ENCODE results near the gene MTG2.
A peak's percentile ranks its signal among the peaks of the same experiment; 100 is the strongest.

The MTG2 gene

GRCh38 chr20:62134735-62135231 is 48.0 kb upstream of the MTG2 start:
- Histone ChIP-seq H3K36me3 (ENCODE audit: control insufficient read depth in 1 of 2, insufficient read depth in 2 of 2, low read depth in 1 of 2, low read length in 2 of 2) (peaks cover 92 to 96% of the 10 kb centered on the region in 2 experiments), H3K27me3 (ENCODE audit: control insufficient read depth in 1 of 2, insufficient read depth in 1 of 2, low read length in 2 of 2) (no peaks in the 10 kb centered on the region), H3K4me1 (ENCODE audit: control insufficient read depth, insufficient read depth, low read depth, low read length) (peaks cover 9% of the 10 kb centered on the region), H3K4me3 (ENCODE audit: insufficient read depth in 1 of 2, low read depth in 1 of 2, low read length in 2 of 2) (no peak overlapping the region), H4K8ac (ENCODE audit: low read length) (no peak overlapping the region), H2BK15ac (ENCODE audit: low read depth, poor library complexity, severe bottlenecking) (no peak overlapping the region), H3K4me2 (ENCODE audit: low read length, poor library complexity, severe bottlenecking) (no peak overlapping the region), H3K9me3 (ENCODE audit: control insufficient read depth, low read length) (no peaks in the 10 kb centered on the region), H2AFZ (ENCODE audit: low read depth, low read length) (no peak overlapping the region), H4K91ac (ENCODE audit: low read length) (no peak overlapping the region), H3K4ac (ENCODE audit: low read depth in 1 of 2, low read length in 2 of 2) (no peak overlapping the region), H2BK12ac (ENCODE audit: low read length in 2 of 2) (peak overlapping the region in 1 of 2 experiments; percentile 60), H3K18ac (ENCODE audit: low read depth in 1 of 2, low read length in 2 of 2) (no peak overlapping the region), H3K23ac (ENCODE audit: low read length in 2 of 2) (no peak overlapping the region), H3K79me1 (replicated peaks; ENCODE audit: low read length, poor library complexity, severe bottlenecking) (peaks cover 54% of the 10 kb centered on the region), H2AK5ac (ENCODE audit: low read length, severe bottlenecking) (no peak overlapping the region), H3K27ac (ENCODE audit: low read length, poor library complexity, severe bottlenecking) (no peak overlapping the region), H2BK120ac (ENCODE audit: low read depth, low read length) (no peak overlapping the region), H3K14ac (ENCODE audit: low read length in 2 of 2) (no peak overlapping the region), H2BK5ac (ENCODE audit: low read depth, low read length, poor library complexity, severe bottlenecking) (no peak overlapping the region), H3K9ac (ENCODE audit: low read length) (peak overlapping the region; percentile 46)
- peak; percentile 36 for DNase-seq
- 84% methylated on average over 9 of the region's 11 CpGs for WGBS

- no peak overlapping the region for H2AK5ac ChIP-seq (ENCODE audit: low read length, severe bottlenecking)
- no peak overlapping the region for H3K23ac ChIP-seq (ENCODE audit: low read length in 2 of 2)
- peaks cover 10% of the 10 kb centered on the region for H3K4me1 ChIP-seq (ENCODE audit: control insufficient read depth, insufficient read depth, low read depth, low read length)
- H3K4me3 ChIP-seq (ENCODE audit: insufficient read depth in 1 of 2, low read depth in 1 of 2, low read length in 2 of 2) = no peak overlapping the region
- no peak overlapping the region for H3K4me2 ChIP-seq (ENCODE audit: low read length, poor library complexity, severe bottlenecking)
- peaks cover 86 to 96% of the 10 kb centered on the region in 2 experiments for H3K36me3 ChIP-seq (ENCODE audit: control insufficient read depth in 1 of 2, insufficient read depth in 2 of 2, low read depth in 1 of 2, low read length in 2 of 2)
- peak overlapping the region; percentile 46 for H3K9ac ChIP-seq (ENCODE audit: low read length)
- no peak overlapping the region for H2BK5ac ChIP-seq (ENCODE audit: low read depth, low read length, poor library complexity, severe bottlenecking)
- H3K14ac ChIP-seq (ENCODE audit: low read length in 2 of 2) = no peak overlapping the region
- no peak overlapping the region for H2BK120ac ChIP-seq (ENCODE audit: low read depth, low read length)
- H3K18ac ChIP-seq (ENCODE audit: low read depth in 1 of 2, low read length in 2 of 2) = no peak overlapping the region
- H3K9me3 ChIP-seq (ENCODE audit: control insufficient read depth, low read length) = no peaks in the 10 kb centered on the region
- no peak overlapping the region for H4K91ac ChIP-seq (ENCODE audit: low read length)
- H2AFZ ChIP-seq (ENCODE audit: low read depth, low read length) = no peak overlapping the region
- no peaks in the 10 kb centered on the region for H3K27me3 ChIP-seq (ENCODE audit: control insufficient read depth in 1 of 2, insufficient read depth in 1 of 2, low read length in 2 of 2)
- peaks cover 47% of the 10 kb centered on the region for H3K79me1 ChIP-seq (replicated peaks; ENCODE audit: low read length, poor library complexity, severe bottlenecking)
- H2BK12ac ChIP-seq (ENCODE audit: low read length in 2 of 2) = no peak overlapping the region
- no peak overlapping the region for H4K8ac ChIP-seq (ENCODE audit: low read length)
- no peak overlapping the region for H3K4ac ChIP-seq (ENCODE audit: low read depth in 1 of 2, low read length in 2 of 2)
- over 99% methylated on average over 8 of the region's 8 CpGs for WGBS
- no peak for DNase-seq
- H3K27ac ChIP-seq (ENCODE audit: low read length, poor library complexity, severe bottlenecking) = no peak overlapping the region
- no peak overlapping the region for H2BK15ac ChIP-seq (ENCODE audit: low read depth, poor library complexity, severe bottlenecking)
Measured at GRCh38 chr20:62135573-62136266, 47.1 kb upstream of the MTG2 start.

GRCh38 chr20:62136283-62137091 is 46.3 kb upstream of the MTG2 start:
- H3K27me3 ChIP-seq (ENCODE audit: control insufficient read depth in 1 of 2, insufficient read depth in 1 of 2, low read length in 2 of 2) = no peaks in the 10 kb centered on the region
- 69% methylated on average over 6 of the region's 8 CpGs for WGBS

GRCh38 chr20:62137092-62137384 is 45.8 kb upstream of the MTG2 start:
- Histone ChIP-seq H4K8ac (ENCODE audit: low read length) (no peak overlapping the region), H3K9ac (ENCODE audit: low read length) (no peak overlapping the region), H3K79me1 (replicated peaks; ENCODE audit: low read length, poor library complexity, severe bottlenecking) (peaks cover 35% of the 10 kb centered on the region), H3K36me3 (ENCODE audit: control insufficient read depth in 1 of 2, insufficient read depth in 2 of 2, low read depth in 1 of 2, low read length in 2 of 2) (peaks cover 77 to 84% of the 10 kb centered on the region in 2 experiments), H2BK15ac (ENCODE audit: low read depth, poor library complexity, severe bottlenecking) (no peak overlapping the region), H3K4me3 (ENCODE audit: insufficient read depth in 1 of 2, low read depth in 1 of 2, low read length in 2 of 2) (no peak overlapping the region), H3K27ac (ENCODE audit: low read length, poor library complexity, severe bottlenecking) (no peak overlapping the region), H3K18ac (ENCODE audit: low read depth in 1 of 2, low read length in 2 of 2) (no peak overlapping the region), H3K4me1 (ENCODE audit: control insufficient read depth, insufficient read depth, low read depth, low read length) (peaks cover 18% of the 10 kb centered on the region), H2BK5ac (ENCODE audit: low read depth, low read length, poor library complexity, severe bottlenecking) (no peak overlapping the region), H2BK120ac (ENCODE audit: low read depth, low read length) (no peak overlapping the region), H2BK12ac (ENCODE audit: low read length in 2 of 2) (no peak overlapping the region), H3K4me2 (ENCODE audit: low read length, poor library complexity, severe bottlenecking) (no peak overlapping the region), H4K91ac (ENCODE audit: low read length) (no peak overlapping the region), H3K14ac (ENCODE audit: low read length in 2 of 2) (no peak overlapping the region), H2AFZ (ENCODE audit: low read depth, low read length) (no peak overlapping the region), H2AK5ac (ENCODE audit: low read length, severe bottlenecking) (no peak overlapping the region), H3K4ac (ENCODE audit: low read depth in 1 of 2, low read length in 2 of 2) (no peak overlapping the region), H3K23ac (ENCODE audit: low read length in 2 of 2) (no peak overlapping the region), H3K9me3 (ENCODE audit: control insufficient read depth, low read length) (no peaks in the 10 kb centered on the region), H3K27me3 (ENCODE audit: control insufficient read depth in 1 of 2, insufficient read depth in 1 of 2, low read length in 2 of 2) (no peaks in the 10 kb centered on the region)
- no peak for DNase-seq
- 93% methylated on average over 6 of the region's 6 CpGs for WGBS

More at GRCh38 chr20:62136283-62137091, 46.3 kb upstream of the MTG2 start:
- no peak overlapping the region for H3K9ac ChIP-seq (ENCODE audit: low read length)
- H3K27ac ChIP-seq (ENCODE audit: low read length, poor library complexity, severe bottlenecking) = no peak overlapping the region
- H3K23ac ChIP-seq (ENCODE audit: low read length in 2 of 2) = no peak overlapping the region
- H4K8ac ChIP-seq (ENCODE audit: low read length) = no peak overlapping the region
- peaks cover 16% of the 10 kb centered on the region for H3K4me1 ChIP-seq (ENCODE audit: control insufficient read depth, insufficient read depth, low read depth, low read length)
- peaks cover 40% of the 10 kb centered on the region for H3K79me1 ChIP-seq (replicated peaks; ENCODE audit: low read length, poor library complexity, severe bottlenecking)
- no peak overlapping the region for H2BK120ac ChIP-seq (ENCODE audit: low read depth, low read length)
- H2BK15ac ChIP-seq (ENCODE audit: low read depth, poor library complexity, severe bottlenecking) = no peak overlapping the region
- no peak overlapping the region for H3K4me3 ChIP-seq (ENCODE audit: insufficient read depth in 1 of 2, low read depth in 1 of 2, low read length in 2 of 2)
- no peaks in the 10 kb centered on the region for H3K9me3 ChIP-seq (ENCODE audit: control insufficient read depth, low read length)
- H2AFZ ChIP-seq (ENCODE audit: low read depth, low read length) = no peak overlapping the region
- no peak overlapping the region for H2BK12ac ChIP-seq (ENCODE audit: low read length in 2 of 2)
- no peak overlapping the region for H2AK5ac ChIP-seq (ENCODE audit: low read length, severe bottlenecking)
- no peak overlapping the region for H3K4me2 ChIP-seq (ENCODE audit: low read length, poor library complexity, severe bottlenecking)
- DNase-seq = peak; percentile 73
- no peak overlapping the region for H3K18ac ChIP-seq (ENCODE audit: low read depth in 1 of 2, low read length in 2 of 2)
- H3K4ac ChIP-seq (ENCODE audit: low read depth in 1 of 2, low read length in 2 of 2) = no peak overlapping the region
- no peak overlapping the region for H4K91ac ChIP-seq (ENCODE audit: low read length)
- H2BK5ac ChIP-seq (ENCODE audit: low read depth, low read length, poor library complexity, severe bottlenecking) = no peak overlapping the region
- no peak overlapping the region for H3K14ac ChIP-seq (ENCODE audit: low read length in 2 of 2)
- H3K36me3 ChIP-seq (ENCODE audit: control insufficient read depth in 1 of 2, insufficient read depth in 2 of 2, low read depth in 1 of 2, low read length in 2 of 2) = peaks cover 82 to 89% of the 10 kb centered on the region in 2 experiments
